ENCODE measurements around the gene SERPINB8. TPM values are rescaled to one million over a fixed set of nuclear protein-coding genes. Genes with fewer than 3 reads are reported as not detected.

Gene SERPINB8
- total RNA-seq, 2 donors from 2014 or later, result 0.13 to 0.86 TPM

- H3K9ac ChIP-seq (ENCODE audit: extremely low read depth, low read length, poor library complexity, severe bottlenecking), result no peak overlapping the region
- H3K9me3 Mint-ChIP-seq, result no peaks in the 10 kb centered on the region
- no peak overlapping the region for H3K4me3 Mint-ChIP-seq
- H3K4me1 Mint-ChIP-seq, result peaks cover 5% of the 10 kb centered on the region
- 40 to 49% methylated on average over 3 to 6 of the region's 6 CpGs for WGBS, 2 experiments (ENCODE audit: insufficient coverage in 1 of 2, insufficient read length in 1 of 2)
- no peaks in the 10 kb centered on the region for H3K9me3 ChIP-seq (ENCODE audit: control insufficient read depth, low read length)
- no peak overlapping the region for H3K4me3 ChIP-seq (ENCODE audit: low read length)
- peak; percentile 83 for DNase-seq
- no peaks in the 10 kb centered on the region for H3K36me3 Mint-ChIP-seq (ENCODE audit: low read depth)
- no peaks in the 10 kb centered on the region for H3K36me3 ChIP-seq (ENCODE audit: control insufficient read depth, insufficient read depth, low read length)
- TF ChIP-seq CTCF (conservative IDR thresholded peaks at IDR 0.05), result peak; percentile 89
- no peak overlapping the region for H3K27ac ChIP-seq (ENCODE audit: low read depth, low read length)
- no peaks in the 10 kb centered on the region for H3K27me3 ChIP-seq (ENCODE audit: control insufficient read depth, insufficient read depth, low read length, poor library complexity, severe bottlenecking)
- no peaks in the 10 kb centered on the region for H3K4me1 ChIP-seq (ENCODE audit: control insufficient read depth, insufficient read depth, low read length)
- H3K27me3 Mint-ChIP-seq (ENCODE audit: insufficient read depth), result peaks cover 51% of the 10 kb centered on the region
- H3K27ac Mint-ChIP-seq, result no peak overlapping the region
These were observed 9.6 kb downstream of the SERPINB8 start for GRCh38 chr18:63979409-63979920.

GRCh38 chr18:63980027-63980426 lies 10.1 kb downstream of the SERPINB8 start:
- peaks cover 46% of the 10 kb centered on the region for H3K27me3 Mint-ChIP-seq (ENCODE audit: insufficient read depth)
- H3K9me3 Mint-ChIP-seq, result no peaks in the 10 kb centered on the region
- WGBS, 2 experiments (ENCODE audit: insufficient coverage in 1 of 2, insufficient read length in 1 of 2), result 88% methylated on average over 2 to 7 of the region's 7 CpGs
- no peak overlapping the region for H3K27ac ChIP-seq (ENCODE audit: low read depth, low read length)
- no peak overlapping the region for H3K4me3 Mint-ChIP-seq
- H3K4me3 ChIP-seq (ENCODE audit: low read length), result no peak overlapping the region
- H3K27me3 ChIP-seq (ENCODE audit: control insufficient read depth, insufficient read depth, low read length, poor library complexity, severe bottlenecking), result no peaks in the 10 kb centered on the region
- H3K4me1 ChIP-seq (ENCODE audit: control insufficient read depth, insufficient read depth, low read length), result no peaks in the 10 kb centered on the region
- H3K36me3 Mint-ChIP-seq (ENCODE audit: low read depth), result no peaks in the 10 kb centered on the region
- H3K27ac Mint-ChIP-seq, result no peak overlapping the region
- DNase-seq, result no peak
- no peaks in the 10 kb centered on the region for H3K9me3 ChIP-seq (ENCODE audit: control insufficient read depth, low read length)
- no peaks in the 10 kb centered on the region for H3K36me3 ChIP-seq (ENCODE audit: control insufficient read depth, insufficient read depth, low read length)
- H3K4me1 Mint-ChIP-seq, result peaks cover 5% of the 10 kb centered on the region
- no peak overlapping the region for H3K9ac ChIP-seq (ENCODE audit: extremely low read depth, low read length, poor library complexity, severe bottlenecking)
- TF ChIP-seq CTCF (conservative IDR thresholded peaks at IDR 0.05), result no peak

- H3K9me3 Mint-ChIP-seq, result no peaks in the 10 kb centered on the region
- no peaks in the 10 kb centered on the region for H3K36me3 ChIP-seq (ENCODE audit: control insufficient read depth, insufficient read depth, low read length)
- H3K27ac ChIP-seq (ENCODE audit: low read depth, low read length), result no peak overlapping the region
- 96 to 97% methylated on average over 3 to 6 of the region's 6 CpGs for WGBS, 2 experiments (ENCODE audit: insufficient coverage in 1 of 2, insufficient read length in 1 of 2)
- no peaks in the 10 kb centered on the region for H3K36me3 Mint-ChIP-seq (ENCODE audit: low read depth)
- H3K4me1 Mint-ChIP-seq, result peaks cover 5% of the 10 kb centered on the region
- no peak overlapping the region for H3K27ac Mint-ChIP-seq
- no peak for TF ChIP-seq CTCF (conservative IDR thresholded peaks at IDR 0.05)
- no peaks in the 10 kb centered on the region for H3K4me1 ChIP-seq (ENCODE audit: control insufficient read depth, insufficient read depth, low read length)
- peaks cover 45% of the 10 kb centered on the region for H3K27me3 Mint-ChIP-seq (ENCODE audit: insufficient read depth)
- DNase-seq, result no peak
- no peak overlapping the region for H3K9ac ChIP-seq (ENCODE audit: extremely low read depth, low read length, poor library complexity, severe bottlenecking)
- H3K9me3 ChIP-seq (ENCODE audit: control insufficient read depth, low read length), result no peaks in the 10 kb centered on the region
- no peak overlapping the region for H3K4me3 Mint-ChIP-seq
- H3K4me3 ChIP-seq (ENCODE audit: low read length), result no peak overlapping the region
- no peaks in the 10 kb centered on the region for H3K27me3 ChIP-seq (ENCODE audit: control insufficient read depth, insufficient read depth, low read length, poor library complexity, severe bottlenecking)
These were observed 11.1 kb downstream of the SERPINB8 start for GRCh38 chr18:63980896-63981460.

All from endodermal cell (in vitro differentiated cells).